H1 (cell line): ENCODE results near the gene UBE2H. TPM values are rescaled to one million over a fixed set of nuclear protein-coding genes. Genes with fewer than 3 reads are reported as not detected.
"Not testable (repeated sequence)": the region's sequence is repeated elsewhere in the genome, so short reads cannot be mapped to it uniquely, and the experiment has no call there.

Experiments
- CTCF ChIA-PET: fragments of 300-600 bp; sonication (Branson Sonifier 250); formaldehyde crosslinking; loops from one replicate; lab custom pipeline; 2021; ENCODE audit not compliant: partially characterized antibody; lab: Charles Lee
- POLR2A ChIA-PET: fragments of 300-600 bp; sonication (Branson Sonifier 250); formaldehyde crosslinking; loops from one replicate; lab custom pipeline; 2021; ENCODE audit warnings: inconsistent platforms; ENCODE audit not compliant: partially characterized antibody; lab: Charles Lee
- DNase-seq, 2 experiments: peaks; one replicate each; pipeline versions ENCODE4 v3.0.0 to v3.0.0-alpha.2; 2010 to 2022; ENCODE audit warnings: low spot score in 2 of 2, low read depth in 1 of 2, mixed read lengths in 1 of 2
- FAIRE-seq: peaks from 2 replicates; lab custom pipeline; 2011; peaks lifted over from hg19 to GRCh38; lab: Jason Lieb, UNC
- H2AFZ ChIP-seq: 2 replicates; pipeline ENCODE4 v1.8.1; 2012; ENCODE audit warnings: low read length, inconsistent platforms
- H2AK5ac ChIP-seq: 2 replicates; pipeline ENCODE4 v1.6.1; 2013; ENCODE audit warnings: low read depth, low read length
- H2BK120ac ChIP-seq: replicated peaks from 2 replicates; pipeline ENCODE3; 2013; ENCODE audit warnings: low read depth, low read length, inconsistent platforms
- H2BK12ac ChIP-seq: 2 replicates; pipeline ENCODE4 v1.6.1; 2013; ENCODE audit warnings: low read depth, low read length
- H2BK15ac ChIP-seq: 2 replicates; pipeline ENCODE4 v1.6.1; 2013; ENCODE audit warnings: low read length
- H2BK20ac ChIP-seq: 2 replicates; pipeline ENCODE4 v1.6.1; 2013; ENCODE audit warnings: low read length
- H2BK5ac ChIP-seq: 2 replicates; pipeline ENCODE4 v1.6.1; 2013; ENCODE audit warnings: low read depth, low read length
- H3K14ac ChIP-seq: 2 replicates; pipeline ENCODE4 v1.6.1; 2013; ENCODE audit warnings: inconsistent platforms; ENCODE audit not compliant: insufficient read length
- H3K18ac ChIP-seq: 2 replicates; pipeline ENCODE4 v1.6.1; 2013; ENCODE audit warnings: low read length; ENCODE audit errors: extremely low read depth
- H3K23ac ChIP-seq: 2 replicates; pipeline ENCODE4 v1.6.1; 2013; ENCODE audit warnings: inconsistent platforms; ENCODE audit not compliant: insufficient read length
- H3K23me2 ChIP-seq: 2 replicates; pipeline ENCODE4 v1.6.1; 2013; ENCODE audit warnings: low read depth, low read length
- H3K27ac ChIP-seq: 2 replicates; pipeline ENCODE4 v1.6.1; 2011; ENCODE audit warnings: low read depth, low read length, inconsistent platforms
- H3K27me3 ChIP-seq, 4 experiments: replicated peaks in 1 of 4; 1 replicate in 1 of 4; 2 replicates in 3 of 4; pipeline versions ENCODE4 v1.6.1 to v1.8.1; 2011 to 2013; ENCODE audit warnings: low read length in 3 of 4, mild to moderate bottlenecking in 3 of 4, inconsistent platforms in 2 of 4, mixed read lengths in 2 of 4, moderate library complexity in 1 of 4; ENCODE audit not compliant: control insufficient read depth in 3 of 4, insufficient read depth in 3 of 4; ENCODE audit errors: extremely low read depth in 1 of 4
- H3K36me3 ChIP-seq, 4 experiments: 2 replicates each; pipeline versions ENCODE4 v1.6.1 to v1.8.1; 2011 to 2013; ENCODE audit warnings: mild to moderate bottlenecking in 4 of 4, low read length in 3 of 4, moderate library complexity in 2 of 4, control low read depth in 1 of 4, inconsistent platforms in 1 of 4; ENCODE audit not compliant: insufficient read depth in 4 of 4, control insufficient read depth in 2 of 4
- H3K4ac ChIP-seq: replicated peaks from 2 replicates; pipeline ENCODE3; 2013; ENCODE audit warnings: low read length, low read depth, mixed read lengths, inconsistent platforms; ENCODE audit not compliant: insufficient read length
- H3K4me1 ChIP-seq, 4 experiments: replicated peaks in 1 of 4; 1 replicate in 1 of 4; 2 replicates in 3 of 4; pipeline versions ENCODE4 v1.6.1 to v1.8.1; 2011 to 2013; ENCODE audit warnings: low read length in 3 of 4, inconsistent platforms in 2 of 4, mixed read lengths in 1 of 4; ENCODE audit not compliant: insufficient read depth in 4 of 4, control insufficient read depth in 3 of 4
- H3K4me2 ChIP-seq, 2 experiments: 2 replicates each; pipeline versions ENCODE4 v1.6.1 to v1.8.1; 2011 to 2013; ENCODE audit warnings: low read depth in 2 of 2, low read length in 2 of 2, control low read depth in 1 of 2, inconsistent platforms in 1 of 2, mild to moderate bottlenecking in 1 of 2; ENCODE audit not compliant: insufficient read depth in 1 of 2
- H3K4me3 ChIP-seq, 4 experiments: fragments of 200-600, 300-600 bp in 1 of 4; sonication (generic), shearing (Covaris generic), sonication (Bioruptor Twin) in 1 of 4; 2 replicates each; pipeline versions ENCODE4 v1.5.1 to v1.8.1; 2011 to 2016; ENCODE audit warnings: low read length in 4 of 4, low read depth in 3 of 4, control low read depth in 2 of 4, inconsistent platforms in 2 of 4, mild to moderate bottlenecking in 2 of 4, mixed read lengths in 1 of 4, moderate library complexity in 1 of 4; ENCODE audit not compliant: insufficient read depth in 2 of 4; ENCODE audit errors: extremely low read depth in 1 of 4
- H3K56ac ChIP-seq: replicated peaks from 2 replicates; pipeline ENCODE3; 2013; ENCODE audit warnings: low read depth, mild to moderate bottlenecking, mixed read lengths, low read length, inconsistent platforms; ENCODE audit not compliant: insufficient read length
- H3K79me1 ChIP-seq: 2 replicates; pipeline ENCODE4 v1.6.1; 2013; ENCODE audit warnings: low read depth, low read length, control low read depth
- H3K79me2 ChIP-seq, 2 experiments: 2 replicates each; pipeline versions ENCODE4 v1.6.1 to v1.8.1; 2012 to 2013; ENCODE audit warnings: low read length in 2 of 2, mild to moderate bottlenecking in 2 of 2, inconsistent platforms in 1 of 2; ENCODE audit not compliant: insufficient read depth in 2 of 2, control insufficient read depth in 1 of 2
- H3K9ac ChIP-seq, 4 experiments: replicated peaks in 1 of 4; 1 replicate in 1 of 4; 2 replicates in 3 of 4; pipeline versions ENCODE4 v1.6.1 to v1.8.1; 2011 to 2013; ENCODE audit warnings: low read depth in 3 of 4, low read length in 3 of 4, control low read depth in 2 of 4, mild to moderate bottlenecking in 2 of 4, moderate library complexity in 2 of 4, inconsistent platforms in 1 of 4; ENCODE audit errors: extremely low read depth in 1 of 4
- H3K9me3 ChIP-seq, 2 experiments: 2 replicates each; pipeline versions ENCODE4 v1.6.1 to v1.8.1; 2012 to 2013; ENCODE audit warnings: mild to moderate bottlenecking in 2 of 2, moderate library complexity in 2 of 2, control low read depth in 1 of 2, inconsistent platforms in 1 of 2, low read depth in 1 of 2, low read length in 1 of 2, mixed read lengths in 1 of 2; ENCODE audit not compliant: insufficient read depth in 2 of 2
- H4K20me1 ChIP-seq, 2 experiments: replicated peaks in 1 of 2; 2 replicates each; pipeline versions ENCODE3 to v1.8.1; 2011 to 2013; ENCODE audit warnings: inconsistent platforms in 2 of 2, low read length in 2 of 2, mild to moderate bottlenecking in 1 of 2; ENCODE audit not compliant: insufficient read depth in 2 of 2, control insufficient read depth in 1 of 2
- H4K5ac ChIP-seq: 2 replicates; pipeline ENCODE4 v1.6.1; 2013; ENCODE audit warnings: low read length, low read depth, mixed read lengths, inconsistent platforms; ENCODE audit not compliant: insufficient read length
- H4K8ac ChIP-seq: 2 replicates; pipeline ENCODE4 v1.8.0; 2013; ENCODE audit warnings: mild to moderate bottlenecking, moderate library complexity, low read length, inconsistent platforms; ENCODE audit not compliant: insufficient read depth; ENCODE audit errors: extremely low read depth
- H4K91ac ChIP-seq: replicated peaks from 2 replicates; pipeline ENCODE3; 2013; ENCODE audit warnings: low read length, mixed read lengths, inconsistent platforms; ENCODE audit not compliant: insufficient read length
- PHF8 ChIP-seq: fragments of 200-600 bp; sonication (generic); conservative IDR thresholded peaks from 2 replicates; pipeline ENCODE4 v1.7.1; 2012; ENCODE audit warnings: low read depth, mild to moderate bottlenecking, inconsistent platforms, low read length, moderate library complexity
- RNF2 ChIP-seq: fragments of 200-900, 300-1000 bp; sonication (generic); IDR thresholded peaks from 2 replicates; pipeline ENCODE4 v1.7.1; 2016; ENCODE audit warnings: borderline replicate concordance, low read depth, mild to moderate bottlenecking, antibody characterized with exemption, low read length; ENCODE audit not compliant: poor library complexity, severe bottlenecking; ENCODE audit errors: missing control alignments
- SP4 ChIP-seq: IDR thresholded peaks from 2 replicates; pipeline ENCODE4 v1.6.1; 2012; ENCODE audit warnings: low read length, inconsistent platforms
- YY1 ChIP-seq: IDR thresholded peaks from 2 replicates; pipeline ENCODE4 v1.6.1; 2011; ENCODE audit warnings: low read depth, mild to moderate bottlenecking, low read length
- WGBS, 2 experiments: shearing (Covaris generic) in 1 of 2; methylation state at CpG; one replicate each; pipeline versions ENCODE4 v1.1.6 to v1.1.7; 2013 to 2015; ENCODE audit warnings: low lambda C conversion rate in 2 of 2, mixed read lengths in 2 of 2, inconsistent platforms in 1 of 2, low coverage in 1 of 2, missing lambda C conversion rate in 1 of 2; ENCODE audit not compliant: insufficient replicate concordance in 2 of 2, insufficient coverage in 1 of 2, insufficient read length in 1 of 2; ENCODE audit errors: extremely low coverage in 1 of 2, missing lambda C conversion rate in 1 of 2; 5-methylcytosine and 5-hydroxymethylcytosine counted together
- polyA plus RNA-seq, 7 experiments: library from polyadenylated mRNA; depleted of rRNA in 3 of 7; stranded (reverse) in 5 of 7; unstranded in 2 of 7; fragments of >200 nt in 5 of 7; fragments of 200-250 nt in 2 of 7; gene quantifications; 1 replicate in 5 of 7; 2 replicates in 1 of 7; 4 replicates in 1 of 7; pipeline versions ENCODE4 v1.2.1 to v1.2.3, GENCODE V29; 2011 to 2013; ENCODE audit warnings: missing spikeins in 2 of 7, mixed read lengths in 2 of 7
- total RNA-seq: library from RNA; stranded (reverse); fragmentation: NEBNext Ultra II Directional; extraction: Animal tissue kit (Norgen Biotek cat#: 25700); gene quantifications from 2 replicates; pipeline ENCODE4 v1.2.1, GENCODE V29; 2021

UBE2H gene
- total and polyA plus RNA-seq, 2 of the 8 experiments (the other 6 are each of a cell fraction or from before 2014, with no cell fraction given): 30.6 to 62.2 TPM

- 0 out of 2 replicates have a peak, but pooled peaks have one; percentile 2 for TF ChIP-seq YY1
- TF ChIP-seq PHF8: 0 out of 2 replicates have a peak, but pooled peaks have one; percentile 9
- TF ChIP-seq SP4: no peak
- TF ChIP-seq RNF2: no peak
Observed at GRCh38 chr7:129824291-129825208, 128.2 kb downstream of the UBE2H start (continued).

DNA sequence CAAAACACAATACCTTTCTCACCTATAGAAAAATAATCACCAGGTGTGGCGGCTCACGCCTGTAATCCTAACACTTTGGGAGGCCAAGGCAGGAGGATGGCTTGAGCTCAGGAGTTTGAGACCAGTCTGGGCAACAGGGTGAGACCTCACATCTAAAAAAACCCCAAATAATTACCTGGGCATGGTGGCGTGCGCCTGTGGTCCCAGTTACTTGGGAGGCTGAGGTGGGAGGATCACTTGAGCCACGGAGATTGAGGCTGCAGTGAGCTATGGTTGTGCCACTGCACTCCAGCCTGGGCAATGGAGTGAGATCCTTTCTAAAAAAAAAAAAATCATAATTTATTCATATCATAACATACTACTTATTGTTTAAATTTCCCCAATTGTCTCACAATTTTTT lies 129.6 kb downstream of the UBE2H start:
- H4K91ac ChIP-seq, DNase-seq, H3K23me2 ChIP-seq, H3K36me3 ChIP-seq, H2BK20ac ChIP-seq, H3K27ac ChIP-seq, H3K79me1 ChIP-seq, H2AK5ac ChIP-seq, H2BK15ac ChIP-seq, H3K4me3 ChIP-seq, H4K20me1 ChIP-seq, FAIRE-seq, H3K9ac ChIP-seq, H2BK5ac ChIP-seq, H3K23ac ChIP-seq, H4K8ac ChIP-seq, H3K18ac ChIP-seq, H4K5ac ChIP-seq, H3K56ac ChIP-seq, H3K27me3 ChIP-seq, H3K14ac ChIP-seq, H2BK120ac ChIP-seq, H3K4me2 ChIP-seq, H3K79me2 ChIP-seq, H3K9me3 ChIP-seq, H3K4me1 ChIP-seq, H2AFZ ChIP-seq, H3K4ac ChIP-seq, H2BK12ac ChIP-seq: not testable (repeated sequence)
- ChIA-PET POLR2A (interaction anchor here (1.1 to 1.3 kb wide), 2 partner anchors 31 to 159 kb away, joined by 3 read pairs; no protein-coding TSS in a partner anchor), CTCF (interaction anchor here (0.6 to 7.8 kb wide), 8 partner anchors 14 to 187 kb away, joined by 3 to 59 read pairs (median 8); no protein-coding TSS in a partner anchor)
- WGBS, 2 experiments: 99% methylated on average over 5 of the region's 5 CpGs; no CpG with 5 or more reads in 1 of the 2 experiments
